ENCODE results near the gene DNAJC25.

DNA sequence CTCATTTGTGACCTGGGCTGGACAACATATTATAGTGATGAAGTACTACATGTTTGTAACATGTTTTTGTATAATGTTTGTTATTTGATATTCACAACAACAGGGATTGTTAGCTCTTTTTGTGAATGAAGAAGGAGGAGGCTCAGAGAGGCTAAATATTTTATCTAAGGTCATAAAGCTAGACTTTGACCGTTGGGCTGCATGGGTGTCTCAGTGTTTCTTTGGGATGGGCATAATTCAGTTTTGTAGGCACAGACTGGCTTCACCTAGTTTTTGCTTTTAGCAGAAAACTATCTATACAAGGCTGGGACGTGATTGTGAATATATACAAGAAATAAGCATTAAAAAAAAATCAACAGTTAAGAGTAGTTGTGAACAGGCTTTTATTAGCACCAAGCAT is 15.3 kb downstream of the DNAJC25 start:
- no peak for TF ChIP-seq CTCF (IDR thresholded peaks at IDR 0.05; ENCODE audit: insufficient read depth, low read depth, low read length)
- TF ChIP-seq EZH2 (IDR thresholded peaks at IDR 0.05; ENCODE audit: insufficient read depth, low read length) = no peak
